HG03196 (cell line): ENCODE results near the gene PAX7.
"Not testable (repeated sequence)": the region's sequence is repeated elsewhere in the genome, so short reads cannot be mapped to it uniquely, and the experiment has no call there.

Experiments used
- ATAC-seq: cut with Tn5 transposase; IDR thresholded peaks from one replicate; pipeline ENCODE4 v1.9.1; 2021; ENCODE audit not compliant: unreplicated experiment

The PAX7 gene

GRCh38 chr1:18724801-18725200 lies 94.2 kb downstream of the PAX7 start:
- ATAC-seq: no peak

GRCh38 chr1:18725231-18725895 lies 94.7 kb downstream of the PAX7 start:
- ATAC-seq: no peak

DNA sequence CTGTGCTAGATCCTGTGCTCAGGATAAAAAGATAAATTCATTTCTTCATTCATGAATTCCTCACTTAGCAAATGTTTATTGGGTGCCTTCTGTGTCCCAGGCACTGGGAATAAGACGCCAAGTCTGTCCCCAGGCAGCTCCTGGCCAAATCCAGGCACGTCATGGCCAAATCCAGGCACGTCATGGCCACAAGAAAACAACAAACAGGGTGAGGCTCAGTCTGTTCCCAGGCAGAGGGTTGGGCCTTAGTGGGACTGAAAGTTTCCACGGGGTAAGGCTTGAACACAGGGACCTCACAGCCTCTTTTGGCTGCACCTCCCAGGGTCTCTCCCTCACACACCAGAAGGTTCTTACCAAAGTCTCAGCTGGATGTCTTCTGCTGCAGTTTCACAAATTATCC lies 95.7 kb downstream of the PAX7 start:
- no peak for ATAC-seq

DNA sequence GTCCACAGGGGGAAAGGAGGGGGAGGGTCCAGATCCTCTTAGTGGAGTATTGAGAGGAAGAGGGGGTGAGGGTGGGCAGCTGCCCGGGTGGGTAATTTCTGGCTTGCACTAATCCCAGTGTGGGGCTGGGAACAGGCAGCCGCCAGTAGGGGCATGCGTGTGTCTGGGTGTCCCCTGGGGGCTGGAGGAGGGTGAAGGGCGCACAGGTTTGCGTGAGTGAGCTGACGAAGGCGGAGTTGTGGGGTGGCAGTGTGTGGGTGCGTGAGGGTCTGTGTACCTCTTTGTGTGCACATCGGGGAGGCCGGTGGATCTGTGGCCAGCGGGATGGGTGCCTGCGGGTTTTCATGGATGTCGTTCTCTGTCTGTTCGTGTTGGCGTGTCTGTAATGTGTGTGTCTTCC lies 97.3 kb downstream of the PAX7 start:
- ATAC-seq: no peak

DNA sequence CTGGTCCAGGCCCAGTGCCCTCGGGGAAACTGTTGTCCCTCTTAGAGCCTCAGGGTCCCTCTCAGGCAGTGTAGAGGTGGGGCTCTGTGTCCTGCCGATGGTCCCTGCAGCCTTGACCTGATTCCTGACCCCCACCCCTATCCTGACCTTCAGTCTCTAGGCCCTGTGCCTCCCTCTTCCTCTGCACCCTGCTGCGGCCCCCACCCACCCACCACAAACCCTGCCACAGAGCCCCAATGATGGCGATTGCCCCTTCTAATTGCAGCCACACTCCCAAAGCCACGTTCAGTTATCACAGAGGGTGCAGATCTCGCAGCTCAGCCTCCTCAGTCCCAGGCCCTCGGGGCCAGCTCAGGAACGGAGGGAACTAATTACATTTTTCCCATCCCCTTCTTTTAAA lies 99.7 kb downstream of the PAX7 start:
- no peak for ATAC-seq

- ATAC-seq: no peak
These were observed 100.5 kb downstream of the PAX7 start for GRCh38 chr1:18731148-18731547.

GRCh38 chr1:18731591-18732235 lies 101.1 kb downstream of the PAX7 start:
- ATAC-seq: no peak

- ATAC-seq: no peak
These were observed 102.0 kb downstream of the PAX7 start for GRCh38 chr1:18732686-18733085.

DNA sequence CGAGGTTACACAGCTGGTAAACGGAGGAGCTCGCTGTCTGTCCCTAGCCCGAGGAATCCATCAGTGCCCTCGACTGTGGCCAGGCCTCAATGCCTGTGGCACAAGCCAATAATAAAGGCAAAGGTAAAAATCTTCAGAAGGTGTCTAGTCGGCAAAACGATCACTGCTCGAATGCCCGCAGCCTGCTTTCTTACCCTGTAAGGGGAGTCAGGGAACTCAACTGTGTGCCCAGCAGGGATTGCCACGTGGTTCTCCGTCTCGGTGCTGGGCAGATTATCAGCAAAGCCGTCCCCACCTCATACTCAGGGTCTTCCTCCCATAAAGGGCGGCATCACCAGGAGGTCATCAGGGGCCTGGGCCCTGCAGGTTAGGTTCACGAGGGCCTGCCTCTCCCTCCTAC lies 103.4 kb downstream of the PAX7 start:
- ATAC-seq: no peak

GRCh38 chr1:18734461-18735223 lies 104.0 kb downstream of the PAX7 start:
- no peak for ATAC-seq

DNA sequence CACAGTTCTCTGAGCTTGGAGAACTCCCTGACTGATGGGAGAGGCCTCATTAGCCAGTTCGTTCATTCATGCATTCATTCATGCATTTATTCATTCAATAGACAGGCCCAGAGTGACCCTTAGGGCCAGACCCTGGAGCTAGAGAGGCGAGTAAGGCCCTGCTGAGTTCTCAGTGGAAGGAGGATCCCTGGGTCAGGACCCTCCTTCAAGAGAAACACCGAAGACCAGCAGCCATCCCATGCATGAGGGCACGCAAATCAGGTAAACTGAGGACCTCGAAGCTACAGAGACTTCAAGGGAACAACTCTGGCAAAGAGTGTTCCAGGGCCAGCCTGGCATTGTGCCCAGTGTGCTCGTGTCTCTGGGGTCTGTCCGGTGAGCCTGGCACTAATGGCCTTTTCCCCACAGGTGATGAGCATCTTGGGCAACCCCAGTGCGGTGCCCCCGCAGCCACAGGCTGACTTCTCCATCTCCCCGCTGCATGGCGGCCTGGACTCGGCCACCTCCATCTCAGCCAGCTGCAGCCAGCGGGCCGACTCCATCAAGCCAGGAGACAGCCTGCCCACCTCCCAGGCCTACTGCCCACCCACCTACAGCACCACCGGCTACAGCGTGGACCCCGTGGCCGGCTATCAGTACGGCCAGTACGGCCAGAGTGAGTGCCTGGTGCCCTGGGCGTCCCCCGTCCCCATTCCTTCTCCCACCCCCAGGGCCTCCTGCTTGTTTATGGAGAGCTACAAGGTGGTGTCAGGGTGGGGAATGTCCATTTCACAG lies 104.8 kb downstream of the PAX7 start:
- ATAC-seq: no peak

DNA sequence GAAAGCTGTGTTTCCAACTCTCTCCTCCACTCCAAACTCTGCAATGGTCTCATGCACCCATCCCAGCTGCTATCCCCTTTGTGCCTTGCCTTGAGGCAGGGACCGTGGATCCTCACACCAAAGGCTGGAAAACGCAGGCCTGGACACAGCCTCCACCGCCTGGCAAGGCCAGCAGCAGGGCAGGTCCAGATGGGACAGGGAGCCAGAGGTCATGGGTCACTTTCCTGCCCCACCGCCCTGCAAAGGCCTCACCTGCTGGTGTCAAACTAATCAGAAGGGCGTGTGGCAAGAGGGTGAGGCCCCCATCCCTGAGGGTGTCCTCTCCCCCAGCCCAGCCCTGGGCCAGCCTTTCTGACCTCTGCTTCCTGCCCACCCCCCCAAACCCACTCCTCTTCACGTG lies 106.3 kb downstream of the PAX7 start:
- ATAC-seq: no peak

DNA sequence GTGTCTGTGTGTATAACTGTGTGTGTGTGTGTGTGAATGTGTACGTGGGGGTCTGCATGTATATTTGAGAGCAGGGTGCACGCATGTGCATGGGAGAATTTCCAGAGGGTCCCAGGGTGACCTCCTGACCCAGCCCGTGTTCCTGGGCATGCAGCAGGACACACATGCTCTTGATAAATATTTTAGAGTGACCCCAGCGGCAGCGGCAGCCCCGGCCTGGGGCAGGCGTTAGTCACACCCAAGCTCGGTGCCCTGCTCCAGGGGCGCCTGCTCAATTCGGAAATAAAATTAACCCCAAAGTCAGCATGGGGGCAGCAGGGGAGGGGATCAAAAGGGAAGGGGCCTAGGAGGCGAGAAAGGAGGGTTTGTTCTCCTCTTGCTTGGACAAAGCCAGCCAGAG lies 107.5 kb downstream of the PAX7 start:
- ATAC-seq: no peak

- no peak for ATAC-seq
These were observed 108.0 kb downstream of the PAX7 start for GRCh38 chr1:18738617-18739016.

- no peak for ATAC-seq
These were observed 108.8 kb downstream of the PAX7 start for GRCh38 chr1:18739408-18739807.

- ATAC-seq: no peak
These were observed 109.3 kb downstream of the PAX7 start for GRCh38 chr1:18739897-18740296.

GRCh38 chr1:18740617-18741016 lies 110.0 kb downstream of the PAX7 start:
- no peak for ATAC-seq

DNA sequence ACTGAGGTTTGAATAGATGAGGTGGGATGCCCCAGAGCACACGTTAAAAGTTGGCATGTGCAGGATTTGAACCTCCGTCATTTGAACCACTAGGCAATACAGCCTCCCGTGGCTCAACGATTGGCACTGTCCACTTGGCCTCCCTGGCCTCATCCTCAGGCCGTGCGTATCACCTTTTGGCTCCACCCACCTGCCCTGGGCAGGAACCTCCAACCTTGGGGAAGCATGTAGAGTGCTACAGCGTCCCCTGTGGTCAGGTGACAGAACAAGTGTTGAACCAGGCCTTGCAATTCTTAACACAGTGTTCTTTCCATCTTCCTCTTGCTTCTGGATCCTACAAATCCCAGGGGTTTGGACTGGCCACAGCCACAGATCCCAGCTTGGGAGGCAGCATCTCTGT lies 112.6 kb downstream of the PAX7 start:
- ATAC-seq: no peak

- not testable (repeated sequence) for ATAC-seq
These were observed 113.7 kb downstream of the PAX7 start for GRCh38 chr1:18744381-18744780.

DNA sequence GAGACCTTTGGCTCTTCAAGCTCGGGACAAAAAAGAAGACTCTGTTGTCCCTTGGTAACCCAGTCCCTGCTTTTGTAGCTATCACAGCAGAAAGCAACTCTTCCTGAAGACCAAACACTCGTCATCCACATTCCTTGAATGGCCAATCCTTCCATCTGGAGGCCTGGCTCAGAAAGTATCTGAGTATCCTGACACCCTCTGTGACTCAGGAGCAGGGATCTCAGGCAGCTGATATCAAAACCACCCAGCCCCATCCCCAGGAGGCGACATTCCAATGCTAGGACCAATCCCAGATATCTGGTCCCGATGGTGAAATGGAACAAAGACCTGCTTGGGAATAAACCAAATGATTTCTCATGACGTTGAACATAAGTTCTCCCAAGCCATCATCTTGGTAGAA lies 116.3 kb downstream of the PAX7 start:
- ATAC-seq: no peak

- ATAC-seq: no peak
These were observed 117.0 kb downstream of the PAX7 start for GRCh38 chr1:18747671-18748070.
